DMS114 treated with DMSO at 0.1 percent for 48 hours (cell line): ENCODE measurements around the gene MYO1E.

ENCODE experiments used
- DNase-seq: peaks from one replicate; lab custom pipeline; 2025; ENCODE audit not compliant: unreplicated experiment; lab: John Stamatoyannopoulos, UW

MYO1E gene

DNA sequence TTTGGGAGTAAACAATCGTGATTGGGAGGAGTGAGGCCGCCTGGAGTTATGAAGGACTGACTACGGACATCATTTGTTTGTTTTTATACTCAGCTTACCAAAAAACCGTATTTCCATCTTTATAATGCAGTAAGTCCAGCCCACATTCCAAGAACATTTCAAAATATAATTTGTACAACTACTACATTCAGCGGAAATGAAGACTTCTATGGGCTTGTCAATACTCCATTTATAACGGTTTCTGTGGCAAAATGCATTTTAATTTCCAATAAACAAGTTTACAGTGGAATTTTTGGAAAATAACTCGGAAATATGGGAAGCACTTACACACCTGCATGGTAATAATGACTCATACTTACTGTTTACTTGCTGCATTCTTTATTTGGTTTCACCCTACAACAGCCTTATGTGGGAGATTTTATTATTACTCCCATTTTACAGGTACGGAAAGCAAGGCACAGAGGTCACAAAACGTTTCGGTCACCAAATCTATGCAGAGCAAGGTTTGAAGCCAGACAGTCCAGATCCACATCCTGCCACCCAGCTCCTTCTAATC, 103.7 kb downstream of the MYO1E start:
- no peak for DNase-seq

DNA sequence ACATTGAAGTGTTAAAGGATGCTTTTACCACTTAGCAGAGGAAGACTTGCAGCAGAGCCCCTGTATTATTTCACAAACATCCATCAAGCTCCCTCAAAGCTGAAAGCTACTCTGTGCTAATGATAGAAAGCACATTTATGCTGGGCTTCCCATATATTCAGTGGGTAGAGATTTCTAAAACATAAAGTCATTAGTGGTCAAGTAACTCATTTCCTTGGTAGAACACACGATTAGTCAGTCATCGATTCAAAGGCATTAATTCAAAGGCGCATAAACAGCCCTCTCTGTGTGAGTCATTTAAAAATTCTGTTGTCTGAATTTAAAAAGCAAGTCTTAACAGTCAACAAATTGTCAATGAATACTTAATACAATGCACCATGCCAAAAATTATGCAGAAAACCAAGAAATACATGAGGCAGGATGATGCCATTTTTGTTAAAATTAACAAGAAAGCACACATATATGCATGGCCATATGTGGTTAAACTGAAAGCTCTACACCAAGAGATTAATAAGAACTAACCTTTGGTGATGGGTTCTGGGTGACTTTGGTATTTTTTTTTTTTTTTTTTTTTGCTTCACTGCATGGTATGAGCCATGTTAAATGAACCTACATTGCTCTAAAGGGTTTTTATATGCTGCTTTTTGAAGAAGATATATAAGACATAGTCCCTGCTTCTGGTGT, 104.4 kb downstream of the MYO1E start:
- DNase-seq = no peak

DNA sequence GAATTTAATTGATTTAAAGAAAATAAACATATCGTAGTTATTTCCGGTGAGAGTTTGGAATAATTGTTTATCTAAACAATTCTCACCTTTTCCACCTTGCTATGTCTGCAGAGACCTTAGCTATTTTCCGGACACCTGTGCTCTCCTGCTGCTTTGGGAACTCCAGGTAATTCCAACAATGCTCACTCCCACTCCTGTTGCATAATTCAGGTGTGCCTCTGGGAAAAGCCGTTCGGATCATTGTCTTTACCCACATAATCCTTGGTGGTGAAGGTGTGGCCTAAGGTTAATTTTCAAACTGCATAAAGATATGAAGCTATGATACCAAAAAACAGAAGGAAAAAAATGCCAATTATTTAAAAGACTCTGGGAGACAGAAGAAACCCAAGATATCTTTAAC, 106.6 kb downstream of the MYO1E start:
- DNase-seq = no peak

DNA sequence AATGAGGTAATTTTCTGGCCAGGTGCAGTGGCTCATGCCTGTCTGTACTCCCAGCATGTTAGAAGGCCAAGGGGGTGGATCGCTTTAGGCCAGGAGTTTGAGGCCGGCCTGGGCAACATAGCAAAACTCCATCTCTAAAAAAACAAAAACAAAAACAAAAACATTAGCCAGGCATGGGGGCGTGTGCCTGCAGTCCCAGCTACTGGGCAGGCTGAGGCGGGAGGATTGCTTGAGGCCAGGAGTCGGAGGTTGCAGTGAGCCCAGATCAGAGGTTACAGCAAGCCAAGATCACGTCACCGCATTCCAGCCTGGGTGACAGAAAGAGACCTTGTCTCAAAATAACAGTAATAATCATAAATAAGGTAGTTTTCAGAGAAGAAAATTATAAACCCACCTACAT, 110.4 kb downstream of the MYO1E start:
- DNase-seq = no peak

DNA sequence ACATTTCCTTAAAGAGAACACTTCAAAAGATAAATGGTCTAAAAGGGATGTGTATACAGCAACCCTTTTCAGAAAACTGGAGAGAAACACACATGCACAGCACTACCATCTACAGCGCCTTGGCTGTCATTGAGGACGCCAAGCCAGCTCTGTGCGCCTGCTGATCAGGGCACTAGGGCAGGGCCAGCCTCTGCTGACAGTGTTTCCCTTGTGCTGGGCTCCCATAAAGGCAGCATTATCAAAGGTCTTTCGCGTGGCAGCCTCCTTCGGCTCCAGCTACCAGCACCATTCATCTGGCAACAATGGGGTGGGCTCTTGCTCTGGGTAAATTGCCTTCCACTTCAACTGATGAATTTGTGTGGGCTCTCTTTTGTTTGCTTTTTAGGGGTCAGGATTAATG, 112.6 kb downstream of the MYO1E start:
- no peak for DNase-seq

DNA sequence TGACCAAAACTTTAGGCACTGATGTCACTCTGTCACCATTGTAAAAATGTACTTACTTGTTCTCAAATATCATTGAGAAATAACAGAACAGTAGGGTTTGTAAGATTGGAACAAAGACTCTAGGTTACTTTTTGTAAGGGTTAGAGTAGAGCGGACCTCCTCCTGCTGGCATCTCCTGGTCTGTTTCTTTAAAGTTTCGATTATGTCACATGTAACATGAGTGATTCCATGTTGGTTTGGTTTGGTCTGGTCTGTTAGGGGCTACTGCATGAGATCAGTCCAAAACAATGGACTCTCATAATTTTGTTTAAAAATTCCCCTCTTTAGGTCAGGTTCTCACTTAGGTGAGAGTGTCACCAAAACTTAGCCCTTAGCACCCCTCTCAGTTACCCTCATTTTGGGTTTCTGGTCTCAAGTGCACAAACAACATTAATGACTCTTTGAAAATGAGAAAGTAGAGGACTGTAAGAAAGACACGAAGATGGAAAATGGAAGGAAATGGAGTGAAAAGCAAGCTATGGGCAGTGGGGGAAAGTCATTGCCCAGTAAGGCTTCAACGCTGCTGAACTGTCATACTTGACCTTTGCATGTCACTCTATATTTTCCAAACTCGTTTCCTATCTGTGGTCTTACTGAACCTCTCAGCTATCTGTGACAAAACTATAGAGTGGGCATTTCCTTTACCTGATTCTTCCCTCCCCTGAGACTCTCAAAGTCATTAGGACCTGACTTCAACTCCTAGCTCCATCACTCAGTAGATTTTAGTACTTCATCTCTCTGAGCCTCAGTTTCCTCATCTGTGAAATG, 113.3 kb downstream of the MYO1E start:
- no peak for DNase-seq

DNA sequence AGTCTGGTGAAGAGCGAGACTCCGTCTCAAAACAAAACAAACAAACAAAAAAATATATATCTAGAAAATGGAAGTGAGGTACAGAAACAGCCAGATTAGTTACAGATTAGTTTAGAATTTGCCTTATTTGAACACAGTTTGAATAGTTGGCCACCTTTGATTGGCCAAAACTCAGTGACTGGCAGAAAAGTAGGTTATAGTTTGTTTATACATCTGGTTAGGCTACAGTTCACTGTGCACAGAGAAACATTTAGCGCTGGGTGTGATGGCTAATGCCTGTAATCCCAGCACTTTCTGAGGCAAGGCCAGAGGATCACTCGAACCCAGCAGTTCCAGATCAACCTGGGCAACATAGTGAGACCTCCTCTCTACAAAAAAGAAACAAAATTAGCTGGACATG, 114.4 kb downstream of the MYO1E start:
- DNase-seq = no peak

DNA sequence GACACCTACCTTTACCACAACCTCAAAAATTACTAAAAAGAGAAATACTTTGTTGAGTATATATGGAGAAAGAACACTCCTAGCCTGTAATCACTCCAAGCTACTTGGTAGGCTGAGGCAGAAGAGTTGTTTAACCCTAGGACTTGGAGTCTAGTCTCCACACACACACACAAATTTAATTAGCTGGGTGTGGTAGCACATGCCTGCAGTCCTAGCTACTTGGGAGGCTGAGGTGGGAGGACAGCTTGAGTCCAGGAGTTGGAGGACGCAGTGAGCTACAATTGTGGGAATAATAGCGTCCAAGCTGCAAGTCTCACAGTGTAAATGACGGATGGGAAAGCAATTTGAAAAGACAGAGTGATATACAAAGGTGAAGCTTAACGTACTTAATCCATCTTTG, 115.5 kb downstream of the MYO1E start:
- no peak for DNase-seq

DNA sequence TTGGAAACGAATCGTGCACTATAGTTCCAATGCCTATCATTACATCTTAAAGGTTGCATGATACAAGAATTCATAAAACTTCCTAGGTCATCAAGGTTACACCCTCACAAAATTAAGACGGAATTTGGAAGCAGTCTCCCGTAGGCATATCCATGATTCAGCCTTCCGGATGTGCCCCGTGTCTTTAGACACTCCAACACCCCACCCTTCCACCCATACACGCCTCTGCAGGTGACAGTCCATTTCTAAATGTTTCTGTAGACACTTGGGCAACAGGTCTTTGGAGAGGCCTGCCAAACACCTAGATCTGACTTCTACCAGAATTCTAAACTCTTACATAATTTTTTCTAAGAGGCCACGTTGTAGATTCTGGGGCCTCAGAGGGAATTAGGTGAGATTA, 116.2 kb downstream of the MYO1E start:
- no peak for DNase-seq

DNA sequence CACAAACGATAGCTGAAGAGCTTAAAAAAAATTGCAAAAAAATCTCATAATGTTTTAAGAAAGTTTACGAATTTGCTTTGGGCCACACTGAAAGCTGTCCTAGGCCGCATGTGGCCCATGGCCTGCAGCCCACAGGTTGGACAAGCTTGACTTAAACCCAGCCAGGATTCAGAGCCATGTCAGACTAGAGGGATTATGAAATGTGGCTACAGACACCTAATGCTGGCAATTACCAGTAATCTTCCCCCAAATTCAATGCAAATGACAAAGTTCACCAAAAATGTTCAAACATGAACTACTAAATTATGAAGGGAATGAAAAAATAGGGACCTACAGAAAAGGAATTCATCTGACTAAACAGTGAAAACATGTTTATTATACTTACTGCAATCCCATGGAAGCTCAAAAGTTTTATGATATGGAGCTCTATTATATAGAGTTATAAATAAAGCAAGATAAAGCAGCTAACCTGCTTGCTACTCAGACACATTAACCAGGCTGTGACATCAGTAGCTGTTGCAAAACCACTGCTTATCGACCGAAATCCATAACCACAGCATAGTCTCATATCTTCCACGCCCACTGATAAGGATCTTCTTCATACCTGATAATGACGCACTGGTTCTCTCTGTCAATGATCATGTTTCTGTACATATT, 116.9 kb downstream of the MYO1E start:
- DNase-seq = no peak

DNA sequence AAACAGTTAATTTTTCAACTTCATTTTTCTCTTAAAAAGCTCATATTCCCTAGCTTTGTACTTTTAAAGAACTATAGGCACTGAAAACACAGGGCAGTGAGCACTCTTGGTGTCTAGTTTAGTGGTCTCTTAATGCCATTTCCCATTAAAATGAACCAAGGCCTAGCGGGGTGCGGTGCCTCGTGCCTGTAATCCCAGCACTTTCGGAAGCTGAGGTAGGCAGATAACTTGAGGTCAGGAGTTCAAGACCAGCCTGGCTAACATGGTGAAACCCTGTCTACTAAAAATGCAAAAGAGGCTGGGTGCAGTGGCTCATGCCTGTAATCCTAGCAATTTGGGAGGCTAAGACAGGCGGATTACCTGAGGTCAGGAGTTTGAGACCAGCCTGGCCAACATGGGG, 120.5 kb downstream of the MYO1E start:
- no peak for DNase-seq

DNA sequence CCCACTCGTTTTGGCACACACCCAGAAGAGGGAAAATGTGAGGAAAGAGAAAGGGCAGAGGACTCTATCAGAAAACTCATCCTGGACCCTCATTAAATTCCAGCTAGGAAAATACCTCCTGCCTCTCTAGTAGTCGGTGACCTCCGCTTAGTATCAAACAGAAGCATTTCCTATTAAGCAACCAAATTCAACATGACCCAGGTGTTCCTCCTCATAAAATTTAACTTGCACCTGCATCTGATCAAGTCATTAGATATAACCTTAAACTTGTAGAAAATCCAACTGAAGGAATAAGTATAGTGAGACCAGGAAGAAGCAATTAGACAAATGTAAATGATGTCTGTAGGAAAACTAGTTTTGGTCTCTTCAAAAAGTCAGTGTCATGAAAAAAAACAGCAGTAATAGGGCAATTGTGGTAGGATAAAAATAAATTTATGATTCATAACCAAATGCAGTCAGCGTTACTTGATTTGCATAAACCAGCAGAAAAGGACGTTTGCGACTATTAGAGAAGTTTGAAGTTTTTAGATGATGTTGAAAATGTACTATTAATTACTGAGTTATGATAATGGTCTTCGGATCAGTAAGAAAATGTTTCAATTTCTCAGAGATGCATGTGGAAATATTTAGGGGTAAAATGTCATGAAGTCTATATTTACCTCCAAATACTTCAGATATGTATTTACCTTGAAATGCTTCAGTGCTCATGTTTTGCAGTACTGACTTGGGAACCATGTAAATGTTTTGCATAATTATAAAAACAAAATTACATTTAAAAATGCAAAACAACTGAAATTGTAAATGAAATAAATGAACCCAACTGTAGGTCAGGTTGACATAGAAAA, 121.4 kb downstream of the MYO1E start:
- no peak for DNase-seq

DNA sequence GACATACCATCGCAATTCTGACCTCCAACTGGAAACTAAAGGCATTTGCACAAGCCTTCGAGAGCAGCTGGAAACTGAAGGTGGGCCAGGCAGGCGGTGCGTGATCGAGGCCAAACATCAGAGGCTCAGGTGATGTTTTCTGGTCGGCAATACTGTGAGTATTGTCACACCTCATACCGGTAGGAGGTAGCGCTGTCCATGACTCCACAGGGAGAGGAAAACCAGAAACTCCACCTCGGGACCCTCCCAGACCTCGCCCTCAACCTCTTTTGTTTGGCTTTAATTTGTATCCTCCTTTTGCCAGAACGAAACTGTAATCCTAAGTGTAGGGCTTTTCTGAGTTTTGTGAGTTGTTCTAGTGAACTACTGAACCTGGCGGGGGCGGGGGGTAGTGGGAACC, 122.4 kb downstream of the MYO1E start:
- no peak for DNase-seq

DNA sequence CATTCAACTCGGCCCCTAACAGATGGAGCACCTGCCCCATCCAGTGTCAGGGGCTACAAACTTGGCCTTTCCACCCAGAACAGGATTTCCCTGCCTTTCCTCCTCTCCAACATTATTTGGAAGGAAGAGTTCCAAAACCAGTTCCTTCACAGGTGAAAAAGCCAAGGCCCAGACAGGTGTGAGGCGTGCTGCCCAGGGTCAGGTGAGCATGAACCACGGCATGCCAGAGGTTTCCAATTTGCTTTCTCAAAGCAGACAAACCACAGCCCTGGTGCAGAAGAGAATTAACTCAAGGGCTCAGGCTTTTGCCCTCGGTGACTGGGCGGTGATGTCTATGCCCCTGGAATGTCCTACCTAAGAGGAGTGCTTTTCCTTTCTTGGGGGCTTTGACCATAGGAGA, 122.9 kb downstream of the MYO1E start:
- no peak for DNase-seq

DNA sequence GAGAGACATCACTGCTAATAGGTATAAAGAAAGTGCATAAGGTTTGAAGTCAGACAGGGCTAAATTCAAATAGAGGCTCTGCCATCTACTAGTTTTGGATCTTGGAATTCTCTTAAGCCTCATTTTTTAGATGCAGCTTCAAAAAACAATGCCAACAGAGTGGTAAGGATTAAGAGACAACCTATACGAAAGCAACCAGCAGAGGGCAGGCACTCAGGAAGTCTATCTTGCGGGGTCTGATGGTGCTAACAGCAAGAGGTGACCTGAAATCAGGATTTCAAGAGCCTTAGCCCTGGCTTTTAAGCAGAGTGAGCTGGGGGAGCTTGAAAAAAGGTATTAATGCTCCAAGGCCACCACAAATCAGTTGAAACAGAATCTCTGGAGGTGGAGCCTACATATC, 125.3 kb downstream of the MYO1E start:
- peak; percentile 50 for DNase-seq

DNA sequence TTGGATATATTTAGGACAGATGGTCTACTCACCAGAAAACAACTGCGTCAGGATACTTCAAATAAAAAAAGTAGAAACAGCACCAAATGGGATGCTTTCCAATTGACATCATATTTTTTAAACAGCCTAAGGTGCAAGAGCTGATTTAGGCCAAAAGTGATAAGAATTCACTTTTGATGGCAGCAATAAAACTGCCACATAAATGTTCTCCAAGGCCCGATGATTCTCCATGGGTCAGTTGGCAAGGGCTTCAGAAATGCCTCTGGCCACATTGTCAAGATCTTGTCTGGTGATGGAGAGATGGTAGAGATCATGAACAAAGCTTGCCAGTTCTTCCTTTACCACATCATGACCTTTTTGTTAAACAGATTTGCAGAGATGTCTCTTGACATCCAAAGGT, 127.1 kb downstream of the MYO1E start:
- DNase-seq = no peak

DNA sequence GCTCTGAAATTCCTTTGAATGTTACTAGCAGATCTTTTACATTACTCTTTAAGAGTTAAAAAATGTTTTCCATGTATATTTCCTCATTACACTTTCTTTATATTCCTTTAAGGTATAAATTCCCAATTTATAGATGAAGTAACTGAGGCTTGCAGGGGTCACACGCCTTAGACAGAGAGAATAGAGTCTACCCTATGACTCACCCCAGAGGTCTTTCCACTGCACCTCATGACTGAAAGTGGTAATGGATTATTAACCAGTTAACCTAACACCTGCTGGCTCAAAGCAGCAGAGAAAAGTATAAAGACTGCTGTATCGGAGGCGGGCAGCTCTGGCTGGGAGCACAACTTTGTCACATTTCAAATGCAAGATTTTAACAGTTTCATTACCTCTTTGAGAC, 128.3 kb downstream of the MYO1E start:
- no peak for DNase-seq

DNA sequence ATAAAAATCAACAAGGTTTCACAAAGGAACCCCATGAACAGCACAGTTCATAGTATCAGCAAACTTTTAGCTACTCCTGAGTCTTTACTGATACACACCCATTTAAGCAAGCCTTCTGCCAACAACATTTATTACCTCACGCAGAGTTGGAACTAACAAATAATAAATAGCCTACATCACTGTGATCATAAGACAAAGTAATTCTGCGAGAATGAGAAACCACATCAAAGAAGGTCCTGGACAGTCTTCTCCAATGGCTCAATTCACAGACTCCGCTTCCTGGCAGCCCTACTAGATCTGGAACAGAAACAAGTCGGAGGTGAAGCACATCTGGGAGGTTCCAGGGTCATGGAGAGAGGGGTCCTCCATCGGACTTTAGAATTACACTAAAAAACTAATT, 129.0 kb downstream of the MYO1E start:
- DNase-seq = no peak

DNA sequence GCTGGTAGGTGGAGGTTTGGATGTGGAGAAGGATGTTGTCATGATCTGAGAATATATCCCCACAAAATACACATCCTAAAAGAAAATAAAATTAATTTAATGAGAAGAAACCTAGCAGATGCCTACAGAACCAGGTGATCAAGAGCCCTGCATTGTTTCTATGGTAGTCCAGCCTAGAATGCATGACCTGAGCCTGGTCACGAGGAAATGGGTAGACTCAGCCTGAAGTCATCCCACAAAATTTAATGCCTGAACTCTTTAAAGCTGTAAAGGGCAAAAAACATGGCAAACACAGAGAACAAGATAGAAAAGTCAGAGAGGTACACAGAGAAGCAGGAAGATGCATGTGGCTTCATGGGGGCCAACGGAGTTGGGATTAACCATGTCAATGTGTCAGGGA, 130.0 kb downstream of the MYO1E start:
- DNase-seq = no peak

DNA sequence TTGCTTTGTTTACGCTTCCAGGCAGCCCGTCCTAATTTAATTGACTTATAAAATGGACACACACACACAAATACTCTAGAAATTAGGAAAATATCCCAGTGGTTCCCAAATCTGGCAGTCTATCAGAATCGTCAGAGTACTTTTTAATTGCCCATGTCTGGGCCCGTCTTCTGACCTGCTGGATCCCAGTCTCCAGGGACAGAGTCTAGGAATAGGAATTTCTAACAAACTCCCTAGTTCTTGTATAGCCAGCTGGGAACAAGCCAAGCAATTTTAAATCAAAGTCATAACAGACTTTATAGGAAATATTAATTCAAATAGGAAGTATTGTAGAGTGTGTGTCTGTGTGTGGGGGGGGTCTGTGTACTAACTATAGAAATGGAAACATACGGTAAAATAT, 132.6 kb downstream of the MYO1E start:
- no peak for DNase-seq

DNA sequence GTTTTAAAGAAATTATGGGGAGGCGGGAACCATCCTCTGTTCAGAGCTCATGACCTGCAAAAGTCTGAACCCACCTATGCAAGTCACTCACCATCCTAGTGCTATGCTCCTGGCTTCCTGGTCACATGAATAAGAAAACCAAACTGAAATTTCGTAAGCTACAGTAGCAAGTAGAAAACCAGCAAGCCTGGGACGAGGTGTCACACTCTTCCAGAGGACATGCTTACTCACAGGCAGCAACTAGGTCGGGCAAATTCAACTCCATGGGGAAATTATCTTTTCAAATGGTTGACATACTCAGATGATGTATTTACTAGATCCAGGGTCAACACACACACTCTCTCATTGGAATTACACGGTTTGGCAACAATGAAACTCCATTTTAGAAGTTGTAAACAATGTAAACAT, 134.7 kb downstream of the MYO1E start:
- DNase-seq = no peak
